GM06990 (cell line): ENCODE measurements around the gene CCN2.

Experiments used
- DNase-seq: peaks from one replicate; pipeline ENCODE4 v3.0.0-alpha.2; 2011; ENCODE audit not compliant: insufficient read length; ENCODE audit errors: extremely low read depth
- H3K27me3 ChIP-seq: replicated peaks from 2 replicates; pipeline ENCODE4 v1.6.0; 2011; ENCODE audit warnings: low read length; ENCODE audit not compliant: control insufficient read depth, insufficient read depth
- H3K36me3 ChIP-seq: 2 replicates; pipeline ENCODE4 v1.5.1; 2011; ENCODE audit warnings: low read length; ENCODE audit not compliant: control insufficient read depth, insufficient read depth
- H3K4me3 ChIP-seq: replicated peaks from 2 replicates; pipeline ENCODE4 v1.5.1; 2011; ENCODE audit warnings: low read depth, mild to moderate bottlenecking, control low read depth, low read length
- TF ChIP-seq, protein P1 (sequence below): IDR thresholded peaks from 2 replicates; pipeline ENCODE4 v1.5.1; 2011; ENCODE audit warnings: low read length, control low read depth, mild to moderate bottlenecking, inconsistent platforms; ENCODE audit not compliant: insufficient read depth, poor library complexity, severe bottlenecking

Gene CCN2

GRCh38 chr6:131980791-131981623 is 29.8 kb upstream of the CCN2 start:
- TF ChIP-seq, protein P1, sequence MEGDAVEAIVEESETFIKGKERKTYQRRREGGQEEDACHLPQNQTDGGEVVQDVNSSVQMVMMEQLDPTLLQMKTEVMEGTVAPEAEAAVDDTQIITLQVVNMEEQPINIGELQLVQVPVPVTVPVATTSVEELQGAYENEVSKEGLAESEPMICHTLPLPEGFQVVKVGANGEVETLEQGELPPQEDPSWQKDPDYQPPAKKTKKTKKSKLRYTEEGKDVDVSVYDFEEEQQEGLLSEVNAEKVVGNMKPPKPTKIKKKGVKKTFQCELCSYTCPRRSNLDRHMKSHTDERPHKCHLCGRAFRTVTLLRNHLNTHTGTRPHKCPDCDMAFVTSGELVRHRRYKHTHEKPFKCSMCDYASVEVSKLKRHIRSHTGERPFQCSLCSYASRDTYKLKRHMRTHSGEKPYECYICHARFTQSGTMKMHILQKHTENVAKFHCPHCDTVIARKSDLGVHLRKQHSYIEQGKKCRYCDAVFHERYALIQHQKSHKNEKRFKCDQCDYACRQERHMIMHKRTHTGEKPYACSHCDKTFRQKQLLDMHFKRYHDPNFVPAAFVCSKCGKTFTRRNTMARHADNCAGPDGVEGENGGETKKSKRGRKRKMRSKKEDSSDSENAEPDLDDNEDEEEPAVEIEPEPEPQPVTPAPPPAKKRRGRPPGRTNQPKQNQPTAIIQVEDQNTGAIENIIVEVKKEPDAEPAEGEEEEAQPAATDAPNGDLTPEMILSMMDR = no peak
- Histone ChIP-seq H3K36me3 (no peaks in the 10 kb centered on the region), H3K27me3 (no peaks in the 10 kb centered on the region; the same call in 1 of the 2 replicates), H3K4me3 (no peak overlapping the region)
- no peak for DNase-seq

- Histone ChIP-seq H3K36me3 (no peaks in the 10 kb centered on the region), H3K27me3 (no peaks in the 10 kb centered on the region; the same call in 1 of the 2 replicates), H3K4me3 (no peak overlapping the region)
- TF ChIP-seq, protein P1 = no peak
- DNase-seq = no peak
Observed at GRCh38 chr6:131980338-131980790, 29.2 kb upstream of the CCN2 start.

GRCh38 chr6:131979515-131980337 is 28.6 kb upstream of the CCN2 start:
- no peak overlapping the region for H3K4me3 ChIP-seq
- H3K27me3 ChIP-seq = no peaks in the 10 kb centered on the region; the same call in 1 of the 2 replicates
- no peak for DNase-seq
- TF ChIP-seq, protein P1 = no peak
- H3K36me3 ChIP-seq = no peaks in the 10 kb centered on the region

GRCh38 chr6:131978522-131978921 is 27.4 kb upstream of the CCN2 start:
- Histone ChIP-seq H3K27me3 (no peaks in the 10 kb centered on the region; the same call in 1 of the 2 replicates), H3K4me3 (no peak overlapping the region), H3K36me3 (no peaks in the 10 kb centered on the region)
- no peak for DNase-seq
- TF ChIP-seq, protein P1 = no peak

GRCh38 chr6:131976545-131977061 is 25.4 kb upstream of the CCN2 start:
- no peak for DNase-seq
- TF ChIP-seq, protein P1 = no peak
- Histone ChIP-seq H3K4me3 (no peak overlapping the region), H3K36me3 (no peaks in the 10 kb centered on the region), H3K27me3 (no peaks in the 10 kb centered on the region; the same call in 1 of the 2 replicates)
